HG03442 (cell line): ENCODE measurements around the gene PHACTR4.
"Not testable (repeated sequence)": the region's sequence is repeated elsewhere in the genome, so short reads cannot be mapped to it uniquely, and the experiment has no call there.

Source experiments
- ATAC-seq: cut with Tn5 transposase; IDR thresholded peaks from one replicate; pipeline ENCODE4 v1.9.1; 2021; ENCODE audit warnings: mild to moderate bottlenecking, moderate library complexity; ENCODE audit not compliant: unreplicated experiment

The PHACTR4 gene

DNA sequence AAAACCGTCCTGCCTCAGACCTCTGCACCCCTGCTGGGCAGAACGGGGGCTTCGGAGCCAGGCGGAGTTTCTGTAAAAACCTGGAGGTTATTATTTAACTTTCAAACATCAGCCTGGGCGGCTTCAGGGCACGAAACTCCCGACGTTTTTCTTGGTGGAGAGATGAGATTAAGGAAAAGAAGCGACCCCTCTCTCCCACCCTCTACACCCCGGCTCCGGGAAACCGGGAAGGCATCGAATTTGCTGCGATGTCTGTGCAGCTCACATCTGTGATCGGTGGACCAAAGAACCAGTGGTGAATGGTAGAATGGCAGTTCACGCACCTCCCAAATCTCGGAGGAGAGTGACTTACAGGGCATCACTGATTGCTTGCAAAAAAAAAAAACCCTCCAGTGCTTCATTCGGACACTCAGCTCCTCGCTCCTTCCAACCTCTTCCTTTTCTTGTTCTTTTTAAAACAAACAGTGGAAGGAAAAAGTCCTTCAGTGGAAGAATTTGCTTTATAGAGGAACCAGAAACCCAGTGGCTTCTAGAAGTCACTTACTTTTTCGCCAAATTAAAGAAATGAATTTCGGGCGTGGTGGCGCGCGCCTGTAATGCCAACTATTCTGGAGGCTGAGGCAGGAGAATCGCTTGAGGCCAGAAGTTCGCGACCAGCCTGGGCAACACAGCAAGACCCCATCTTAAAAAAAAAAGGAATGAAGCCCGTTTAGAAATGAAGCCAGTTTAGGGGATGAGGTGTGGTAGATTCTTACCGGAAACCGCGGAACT lies 884 bp downstream of the PHACTR4 start:
- no peak for ATAC-seq

- no peak for ATAC-seq
Measured at GRCh38 chr1:28371010-28371377, 1.5 kb downstream of the PHACTR4 start.

DNA sequence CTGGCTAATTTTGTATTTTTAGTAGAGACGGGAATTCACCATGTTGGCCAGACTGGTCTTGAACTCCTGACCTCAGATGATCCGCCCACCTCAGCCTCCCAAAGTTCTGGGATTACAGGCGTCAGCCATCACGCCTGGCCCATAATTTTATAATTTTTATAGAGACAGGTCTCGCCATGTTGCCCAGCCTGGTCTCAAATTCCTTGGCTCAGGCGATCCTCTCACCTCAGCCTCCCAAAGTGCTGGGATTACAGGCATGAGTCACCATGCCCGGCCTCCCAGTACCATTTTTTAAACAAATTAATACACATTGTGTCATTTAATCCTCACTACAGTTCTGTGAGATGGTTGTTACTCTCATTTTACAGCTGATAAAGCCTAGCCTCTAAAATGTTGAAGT lies 3.9 kb downstream of the PHACTR4 start:
- not testable (repeated sequence) for ATAC-seq

DNA sequence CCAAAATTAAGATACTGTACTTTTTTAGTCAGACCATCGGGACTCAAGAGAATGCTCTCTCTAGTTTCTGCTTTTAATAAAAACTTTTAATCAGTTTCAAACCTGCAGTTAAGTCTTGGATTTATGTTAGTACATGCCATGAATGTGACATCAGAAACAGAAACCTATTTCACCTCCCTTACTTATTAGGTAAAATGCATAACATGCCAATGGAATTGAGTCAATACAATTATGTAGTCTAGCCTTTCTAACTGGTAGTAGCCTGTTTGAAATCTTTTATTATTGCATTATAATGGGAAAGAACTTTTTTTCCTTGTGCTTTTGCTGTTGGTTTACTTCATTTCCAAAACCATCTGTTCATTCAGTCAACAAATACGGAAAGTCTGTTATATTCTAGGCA lies 4.8 kb downstream of the PHACTR4 start:
- ATAC-seq: no peak

- not testable (repeated sequence) for ATAC-seq
Measured at GRCh38 chr1:28375598-28375997, 6.1 kb downstream of the PHACTR4 start.

DNA sequence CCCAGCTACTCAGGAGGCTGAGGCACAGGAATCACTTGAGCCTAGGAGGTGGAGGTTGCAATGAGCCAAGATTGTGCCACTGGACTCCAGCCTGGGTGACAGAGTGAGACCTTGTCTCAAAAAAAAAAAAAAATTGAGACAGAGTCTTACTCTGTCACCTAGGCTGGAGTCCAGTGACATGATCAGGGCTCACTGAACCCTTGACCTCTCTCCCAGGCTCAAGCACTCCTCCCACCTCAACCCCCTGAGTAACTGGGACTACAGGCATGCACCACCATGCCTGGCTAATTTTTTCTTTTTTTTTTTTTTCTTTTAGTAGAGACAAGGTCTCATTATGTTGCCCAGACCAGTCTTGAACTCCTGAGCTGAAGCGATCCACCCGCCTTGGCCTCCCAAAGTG lies 6.7 kb downstream of the PHACTR4 start:
- ATAC-seq: not testable (repeated sequence)

- ATAC-seq: no peak
Measured at GRCh38 chr1:28378906-28379305, 9.4 kb downstream of the PHACTR4 start.

- ATAC-seq: no peak
Measured at GRCh38 chr1:28380394-28380793, 10.9 kb downstream of the PHACTR4 start.

GRCh38 chr1:28383785-28384184 lies 14.2 kb downstream of the PHACTR4 start:
- ATAC-seq: not testable (repeated sequence)

DNA sequence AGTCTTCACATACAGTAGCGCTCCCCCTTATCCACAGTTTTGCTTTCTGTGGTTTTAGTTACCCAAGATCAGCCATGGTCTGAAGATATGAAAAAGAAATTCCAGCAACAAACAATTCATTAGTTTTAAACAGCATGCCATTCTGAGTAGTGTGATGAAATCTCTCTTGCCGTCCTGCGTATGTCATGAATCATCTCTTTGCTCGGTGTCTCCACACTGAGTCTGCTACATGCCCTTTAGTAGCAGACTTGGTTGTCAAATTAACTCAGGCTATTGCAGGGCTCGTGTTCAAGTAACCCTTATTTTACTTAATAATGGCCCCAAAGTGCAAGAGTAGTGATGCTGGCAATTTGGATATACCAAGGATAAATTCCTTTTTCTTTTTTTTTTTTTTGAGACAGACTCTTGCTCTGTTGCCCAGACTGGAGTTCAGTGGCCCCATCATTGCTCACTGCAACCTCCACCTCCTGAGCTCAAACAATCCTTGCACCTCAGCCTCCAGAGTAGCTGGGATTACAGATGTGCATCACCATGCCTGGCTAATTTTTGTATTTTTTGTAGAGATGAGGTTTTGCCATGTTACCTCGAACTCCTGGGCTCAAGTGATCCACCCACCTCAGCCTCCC lies 22.6 kb downstream of the PHACTR4 start:
- ATAC-seq: no peak

DNA sequence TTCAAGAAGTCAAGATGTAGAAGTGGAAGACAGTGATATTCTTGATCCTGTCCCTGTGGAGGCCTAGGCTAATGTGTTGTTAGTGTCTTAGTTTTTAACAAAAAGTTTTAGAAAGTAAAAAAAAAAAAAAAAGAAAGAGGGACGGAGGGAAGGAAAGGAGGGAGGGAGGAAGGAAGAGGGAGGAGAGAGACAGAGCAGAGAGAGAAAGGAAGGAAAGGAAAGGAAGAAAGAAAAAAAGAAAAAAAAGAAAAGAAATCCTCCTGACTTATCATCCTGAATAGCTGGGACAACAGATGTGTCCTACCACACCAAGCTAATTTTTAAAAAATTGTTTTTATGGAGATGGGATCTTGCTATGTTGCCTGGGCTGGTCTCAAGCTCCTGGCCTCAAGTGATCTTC lies 24.6 kb downstream of the PHACTR4 start:
- no peak for ATAC-seq

DNA sequence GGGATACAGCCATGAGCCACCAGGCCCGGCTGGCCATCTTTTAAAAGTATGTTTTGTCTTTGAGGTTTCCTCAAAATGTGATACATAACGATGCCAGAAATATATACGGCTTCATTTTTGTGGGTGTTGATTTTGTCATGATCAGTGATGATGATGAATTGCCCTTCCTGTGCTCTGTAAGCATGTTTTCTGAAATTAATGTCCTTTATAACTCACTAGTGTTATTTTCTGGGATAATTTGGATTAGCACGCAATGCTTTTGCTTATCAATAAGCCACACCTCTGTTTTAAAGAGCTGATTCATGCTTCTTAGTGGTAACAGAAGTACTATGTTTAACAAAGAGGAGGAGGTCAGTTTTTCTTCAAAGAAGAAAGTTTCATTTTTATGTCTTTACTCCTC lies 25.6 kb downstream of the PHACTR4 start:
- no peak for ATAC-seq

GRCh38 chr1:28401760-28402159 lies 32.2 kb downstream of the PHACTR4 start:
- no peak for ATAC-seq

GRCh38 chr1:28409090-28409489 lies 39.5 kb downstream of the PHACTR4 start:
- ATAC-seq: no peak

DNA sequence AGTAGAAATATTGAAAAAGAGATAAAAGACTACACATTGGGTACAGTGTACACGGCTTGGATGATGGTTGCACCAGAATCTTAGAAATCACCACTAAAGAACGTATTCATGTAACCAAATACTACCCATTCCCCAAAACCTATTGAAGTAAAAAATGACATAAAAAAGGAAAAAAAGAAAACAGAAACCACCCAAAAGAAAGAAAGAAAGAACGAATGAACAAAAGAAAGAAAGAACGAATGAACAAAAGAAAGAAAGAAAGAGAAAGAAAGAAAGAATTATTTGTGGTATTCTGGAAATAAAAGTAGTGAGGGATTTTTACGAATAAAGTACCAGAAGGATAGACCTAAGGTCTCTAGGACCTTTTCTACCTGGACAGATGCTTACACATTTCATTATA lies 42.1 kb downstream of the PHACTR4 start:
- no peak for ATAC-seq

DNA sequence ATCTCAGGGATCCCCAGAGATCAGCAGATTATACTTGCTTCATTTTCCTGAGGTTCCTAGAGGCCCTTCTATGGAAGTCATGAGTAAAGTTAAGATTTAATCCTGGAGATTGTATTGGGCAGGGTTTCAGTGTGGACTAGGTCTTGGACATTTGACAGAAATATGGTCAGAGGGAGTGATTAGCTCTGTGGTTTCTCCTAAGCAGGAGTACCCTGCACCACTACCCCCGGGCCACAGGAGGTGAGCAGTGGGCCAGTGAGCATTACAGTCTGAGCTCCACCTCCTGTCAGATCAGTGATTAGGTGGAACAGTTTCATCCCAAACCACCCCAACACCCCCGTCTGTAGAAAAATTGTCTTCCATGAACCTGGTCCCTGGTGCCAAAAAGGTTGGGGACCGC lies 43.2 kb downstream of the PHACTR4 start:
- no peak for ATAC-seq

DNA sequence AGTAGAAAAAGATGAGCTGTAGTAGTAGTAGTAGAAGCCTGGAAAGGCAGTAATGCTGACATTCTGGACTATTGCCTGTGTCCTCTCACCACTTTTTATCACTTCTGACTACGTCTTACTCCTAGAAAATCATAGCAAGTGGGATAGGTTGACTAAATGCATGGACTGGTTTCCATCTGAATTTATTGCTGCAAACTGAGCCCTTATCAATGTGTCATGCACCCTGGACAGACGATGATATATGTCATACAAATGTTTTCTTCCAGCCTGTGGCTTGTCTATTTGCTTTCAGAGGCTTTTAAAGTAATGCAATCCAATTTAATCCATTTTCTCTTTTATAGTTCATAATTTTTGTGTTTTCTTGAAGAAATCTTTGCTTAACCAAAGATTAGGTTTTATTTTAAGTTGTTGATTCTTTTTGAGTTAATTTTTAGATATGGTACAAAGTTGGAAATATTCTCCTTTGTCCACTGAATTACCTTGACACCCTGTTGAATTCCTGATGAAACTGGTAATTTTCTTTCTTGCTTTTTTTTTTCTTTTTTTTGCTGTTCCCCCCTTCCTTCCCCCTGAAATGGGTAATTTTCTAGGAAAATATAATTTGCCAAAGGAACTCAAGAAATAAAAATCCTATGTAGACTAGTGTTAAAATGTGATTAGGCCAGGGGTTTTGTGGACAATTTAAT lies 47.1 kb downstream of the PHACTR4 start:
- ATAC-seq: no peak

GRCh38 chr1:28417441-28417922 lies 47.9 kb downstream of the PHACTR4 start:
- no peak for ATAC-seq

- ATAC-seq: no peak
Measured at GRCh38 chr1:28417926-28418637, 48.5 kb downstream of the PHACTR4 start.

DNA sequence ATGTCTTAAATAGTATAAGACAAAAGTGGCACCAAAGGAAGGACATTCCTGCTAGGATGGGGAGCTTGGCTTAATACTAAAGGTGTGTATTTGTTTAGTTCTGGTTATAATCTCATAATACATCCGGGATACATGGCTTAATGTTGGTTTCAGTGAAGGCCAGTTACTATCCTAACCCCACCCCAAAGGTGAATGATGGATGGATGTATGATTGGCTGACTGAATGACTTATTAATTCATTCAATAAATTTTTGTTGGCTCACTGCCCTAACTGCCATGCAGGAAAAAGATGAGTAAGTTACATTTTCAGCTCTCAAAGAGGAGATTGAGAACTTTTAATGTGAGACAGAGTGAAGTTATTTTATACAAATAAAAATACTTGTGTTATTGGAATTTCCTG lies 52.2 kb downstream of the PHACTR4 start:
- no peak for ATAC-seq

GRCh38 chr1:28426831-28427230 lies 57.3 kb downstream of the PHACTR4 start:
- ATAC-seq: no peak
